B cell (primary cell): ENCODE results near the gene DGKA. TPM values are rescaled to one million over a fixed set of nuclear protein-coding genes. Genes with fewer than 3 reads are reported as not detected.
"Not testable (repeated sequence)": the region's sequence is repeated elsewhere in the genome, so short reads cannot be mapped to it uniquely, and the experiment has no call there.

Experiments used
- ATAC-seq: fragments of 200-7000 bp; cut with Tn5 transposase; one replicate; pipeline ENCODE4 v1.10.0; 2021; ENCODE audit warnings: low read depth, mild to moderate bottlenecking, moderate number of reproducible peaks, moderate library complexity
- CTCF ChIA-PET: fragments of 350-600 bp; sonication (Branson Sonifier 250); formaldehyde crosslinking; loops from one replicate; lab custom pipeline; 2021; ENCODE audit warnings: antibody characterized with exemption, inconsistent platforms; lab: Charles Lee
- POLR2A ChIA-PET: fragments of 350-600 bp; sonication (Branson Sonifier 250); formaldehyde crosslinking; loops from one replicate; lab custom pipeline; 2021; ENCODE audit warnings: antibody characterized with exemption; lab: Charles Lee
- DNase-seq: peaks from one replicate; pipeline ENCODE4 v3.0.0; 2013
- H2AFZ ChIP-seq: 2 replicates; pipeline ENCODE4 v1.6.1; 2012; ENCODE audit warnings: mild to moderate bottlenecking, low read depth, low read length; ENCODE audit not compliant: insufficient read depth, poor library complexity, severe bottlenecking
- H3K27ac ChIP-seq, 2 donors: 1 replicate in 1 of 2; 2 replicates in 1 of 2; pipeline ENCODE4 v1.5.1; 2012 to 2013; ENCODE audit warnings: low read length in 2 of 2, mild to moderate bottlenecking in 2 of 2, moderate library complexity in 1 of 2
- H3K27me3 ChIP-seq, 4 experiments: fragments of 200-600 bp in 1 of 4; sonication (generic) in 1 of 4; replicated peaks in 1 of 4; 1 replicate in 2 of 4; 2 replicates in 2 of 4; pipeline versions ENCODE4 v1.6.1 to v1.7.0; 2013 to 2016; ENCODE audit warnings: low read length in 3 of 4, mild to moderate bottlenecking in 2 of 4, mixed read lengths in 1 of 4, moderate library complexity in 1 of 4; ENCODE audit not compliant: insufficient read depth in 4 of 4, control insufficient read depth in 3 of 4; ENCODE audit errors: control extremely low read depth in 1 of 4
- H3K36me3 ChIP-seq, 2 experiments: replicated peaks in 1 of 2; 1 replicate in 1 of 2; 2 replicates in 1 of 2; pipeline versions ENCODE4 v1.6.1 to v1.7.1; 2013; ENCODE audit warnings: low read length in 1 of 2; ENCODE audit not compliant: insufficient read depth in 2 of 2, control insufficient read depth in 1 of 2; ENCODE audit errors: control extremely low read depth in 1 of 2, extremely low read depth in 1 of 2
- H3K4me1 ChIP-seq, 2 donors: fragments of 200-600 bp in 1 of 2; sonication (generic) in 1 of 2; 1 replicate in 1 of 2; 2 replicates in 1 of 2; pipeline versions ENCODE4 v1.5.1 to v1.6.1; 2013 to 2017; ENCODE audit warnings: low read length in 2 of 2; ENCODE audit not compliant: control insufficient read depth in 2 of 2, insufficient read depth in 2 of 2
- H3K4me2 ChIP-seq: replicated peaks from 2 replicates; pipeline ENCODE3; 2012; ENCODE audit warnings: mild to moderate bottlenecking, low read depth, low read length; ENCODE audit not compliant: poor library complexity, severe bottlenecking
- H3K4me3 ChIP-seq, 5 experiments: fragments of 200-600 bp in 1 of 5; sonication (generic) in 1 of 5; 1 replicate in 3 of 5; 2 replicates in 2 of 5; pipeline versions ENCODE4 v1.5.1 to v1.7.0; 2011 to 2016; ENCODE audit warnings: low read length in 4 of 5, mild to moderate bottlenecking in 4 of 5, low read depth in 2 of 5, control low read depth in 1 of 5, moderate library complexity in 1 of 5; ENCODE audit not compliant: insufficient read depth in 1 of 5; ENCODE audit errors: control extremely low read depth in 1 of 5, extremely low read depth in 1 of 5
- H3K79me2 ChIP-seq: fragments of 200-600 bp; sonication (generic); one replicate; pipeline ENCODE4 v1.6.0; 2016; ENCODE audit warnings: low read length; ENCODE audit not compliant: control insufficient read depth, insufficient read depth
- H3K9ac ChIP-seq: fragments of 200-600 bp; sonication (generic); 2 replicates; pipeline ENCODE4 v1.6.1; 2017; ENCODE audit warnings: mild to moderate bottlenecking, low read length, moderate library complexity
- H3K9me3 ChIP-seq, 3 donors: one replicate each; pipeline versions ENCODE4 v1.6.1 to v1.7.1; 2013; ENCODE audit warnings: low read length in 2 of 3; ENCODE audit not compliant: control insufficient read depth in 2 of 3, insufficient read depth in 1 of 3; ENCODE audit errors: control extremely low read depth in 1 of 3
- H4K20me1 ChIP-seq: 2 replicates; pipeline ENCODE4 v1.6.0; 2012; ENCODE audit warnings: mild to moderate bottlenecking, low read length; ENCODE audit not compliant: insufficient read depth, control insufficient read depth, poor library complexity, severe bottlenecking
- H3K27ac Mint-ChIP-seq: one replicate; pipeline ENCODE4 v1.8.0; 2021; ENCODE audit warnings: mixed read lengths
- H3K27me3 Mint-ChIP-seq: one replicate; pipeline ENCODE4 v1.8.0; 2021; ENCODE audit warnings: mixed read lengths
- H3K4me1 Mint-ChIP-seq: one replicate; pipeline ENCODE4 v1.8.0; 2021; ENCODE audit warnings: mixed read lengths
- H3K4me3 Mint-ChIP-seq: one replicate; pipeline ENCODE4 v1.8.0; 2021; ENCODE audit warnings: mixed read lengths
- H3K9me3 Mint-ChIP-seq: one replicate; pipeline ENCODE4 v1.8.0; 2022; ENCODE audit warnings: mixed read lengths; ENCODE audit not compliant: insufficient read depth
- CTCF ChIP-seq: fragments of 200-600 bp; IDR thresholded peaks from one replicate; pipeline ENCODE4 v1.8.0; 2022; ENCODE audit warnings: antibody characterized with exemption, mild to moderate bottlenecking
- EZH2 ChIP-seq: IDR thresholded peaks from 2 replicates; pipeline ENCODE4 v1.6.1; 2012; ENCODE audit warnings: borderline replicate concordance, low read depth, mild to moderate bottlenecking, moderate library complexity, low read length; ENCODE audit not compliant: insufficient read depth, poor library complexity, severe bottlenecking
- WGBS: methylation state at CpG from one replicate; pipeline ENCODE4 v1.1.5; 2013; ENCODE audit warnings: missing lambda C conversion rate; ENCODE audit not compliant: insufficient coverage; 5-methylcytosine and 5-hydroxymethylcytosine counted together
- intact Hi-C: fragments of 100-400 bp; cut with micrococcal nuclease; formaldehyde crosslinking; loops from one replicate; pipeline ENCODE4 v1.10.0; 2022
- polyA plus RNA-seq: library from polyadenylated mRNA; depleted of rRNA; stranded (reverse); fragments of >200 nt; gene quantifications from 2 replicates; pipeline ENCODE4 v1.2.3, GENCODE V29; 2012
- total RNA-seq, 2 donors: library from RNA; stranded (reverse); fragments of 120-200 nt in 1 of 2; gene quantifications; 1 replicate in 1 of 2; 2 replicates in 1 of 2; pipeline versions ENCODE4 v1.2.3 to v1.2.4, GENCODE V29; 2013 to 2022

Gene DGKA
- total and polyA plus RNA-seq, 2 donors (not counting 1 experiment from before 2014, with no cell fraction given) = 238 to 269 TPM

GRCh38 chr12:55997535-55997859 is 66.5 kb downstream of the DGKA start:
- no peaks in the 10 kb centered on the region for H3K9me3 Mint-ChIP-seq
- no peak for DNase-seq
- peak overlapping the region; percentile 59 for H2AFZ ChIP-seq
- ChIA-PET CTCF (interaction anchor here (0.9 to 4.4 kb wide), 8 partner anchors 9 to 259 kb away, joined by 3 to 33 read pairs (median 8); partner anchors contain the start of gene RAB5B), POLR2A (interaction anchor here (2.5 kb wide), 1 partner anchor 24 kb away, joined by 9 read pairs; the partner anchor contains the start of gene RAB5B)
- ATAC-seq = peak; percentile 21
- peaks cover 0 to 4% (median 0%) of the 10 kb centered on the region in 4 experiments for H3K27me3 ChIP-seq
- peak overlapping the region; percentile 78 for H3K4me2 ChIP-seq
- peaks cover 0 to 20% of the 10 kb centered on the region in 2 experiments for H3K36me3 ChIP-seq
- H3K79me2 ChIP-seq = no peaks in the 10 kb centered on the region
- no peaks in the 10 kb centered on the region for H3K27me3 Mint-ChIP-seq
- H4K20me1 ChIP-seq = no peaks in the 10 kb centered on the region
- peaks cover 21% of the 10 kb centered on the region for H3K4me1 Mint-ChIP-seq
- H3K27ac Mint-ChIP-seq = peak overlapping the region; percentile 71
- no peaks in the 10 kb centered on the region for H3K9me3 ChIP-seq
- H3K9ac ChIP-seq = peak overlapping the region; percentile 47
- H3K4me3 Mint-ChIP-seq = peak overlapping the region; percentile 84
- TF ChIP-seq EZH2 = no peak
- TF ChIP-seq CTCF = no peak
- 3% methylated on average over 5 of the region's 5 CpGs for WGBS
- H3K4me1 ChIP-seq = peaks cover 13 to 18% of the 10 kb centered on the region in 2 donors
- intact Hi-C loops = loop anchor here (2.0 to 5.0 kb wide), 2 partner anchors 130 to 193 kb away; partner anchors contain the start of gene ESYT1
- peak overlapping the region; percentile 32 to 48 (median 41) for H3K4me3 ChIP-seq
- no peak overlapping the region for H3K27ac ChIP-seq

GRCh38 chr12:55999522-55999921 is 68.6 kb downstream of the DGKA start:
- not testable (repeated sequence) for H3K9me3 ChIP-seq, DNase-seq, H3K9me3 Mint-ChIP-seq, H3K27ac Mint-ChIP-seq, H3K27me3 Mint-ChIP-seq, H4K20me1 ChIP-seq, H3K4me2 ChIP-seq, H2AFZ ChIP-seq, H3K36me3 ChIP-seq, H3K79me2 ChIP-seq, H3K27me3 ChIP-seq, H3K27ac ChIP-seq, H3K4me3 ChIP-seq, H3K9ac ChIP-seq, H3K4me3 Mint-ChIP-seq, ATAC-seq
- peaks cover 13 to 18% of the 10 kb centered on the region in 2 donors for H3K4me1 ChIP-seq
- intact Hi-C loops = loop anchor here (5.0 kb wide), 1 partner anchor 128 kb away; the partner anchor contains the start of gene ESYT1
- CTCF ChIA-PET = interaction anchor here (1.0 to 1.9 kb wide), 5 partner anchors 10 to 189 kb away, joined by 3 to 5 read pairs (median 3); partner anchors contain the start of gene PA2G4
- POLR2A ChIA-PET = interaction anchor here (1.2 kb wide), 1 partner anchor 26 kb away, joined by 3 read pairs; the partner anchor contains the start of gene RAB5B
- peaks cover 21% of the 10 kb centered on the region for H3K4me1 Mint-ChIP-seq
- 95% methylated on average over 3 of the region's 6 CpGs for WGBS

GRCh38 chr12:55999999-56000540 is 69.1 kb downstream of the DGKA start:
- ChIA-PET POLR2A (interaction anchor here (1.2 kb wide), 1 partner anchor 26 kb away, joined by 3 read pairs; the partner anchor contains the start of gene RAB5B), CTCF (interaction anchor here (1.0 to 1.5 kb wide), 3 partner anchors 11 to 104 kb away, joined by 3 read pairs; partner anchors contain the start of gene PA2G4)
- not testable (repeated sequence) for ATAC-seq, H3K27me3 ChIP-seq, H3K9me3 ChIP-seq, H3K4me2 ChIP-seq, H3K9me3 Mint-ChIP-seq, H4K20me1 ChIP-seq, H3K27ac ChIP-seq, H3K9ac ChIP-seq, H2AFZ ChIP-seq, H3K4me3 ChIP-seq, H3K27ac Mint-ChIP-seq, H3K4me3 Mint-ChIP-seq, H3K79me2 ChIP-seq, H3K36me3 ChIP-seq, H3K27me3 Mint-ChIP-seq, DNase-seq
- peaks cover 21% of the 10 kb centered on the region for H3K4me1 Mint-ChIP-seq
- intact Hi-C loops = loop anchor here (5.0 kb wide), 1 partner anchor 127 kb away; the partner anchor contains the start of gene ESYT1
- 99% methylated on average over 25 of the region's 33 CpGs for WGBS
- peaks cover 13 to 18% of the 10 kb centered on the region in 2 donors for H3K4me1 ChIP-seq
